TTC549 (cell line): ENCODE measurements around the gene ELAC1.

Experiments
- FAIRE-seq: peaks from 2 replicates; lab custom pipeline; 2012; peaks lifted over from hg19 to GRCh38; lab: Jason Lieb, UNC

The ELAC1 gene

GRCh38 chr18:51020536-51020935, 52.7 kb downstream of the ELAC1 start:
- FAIRE-seq: no peak

- no peak for FAIRE-seq
Observed at GRCh38 chr18:51021226-51021965, 53.6 kb downstream of the ELAC1 start.

- no peak for FAIRE-seq
Observed at GRCh38 chr18:51025512-51025911, 57.7 kb downstream of the ELAC1 start.

GRCh38 chr18:51028201-51028805, 60.5 kb downstream of the ELAC1 start:
- FAIRE-seq: no peak

- FAIRE-seq: no peak
Observed at GRCh38 chr18:51029378-51029693, 61.5 kb downstream of the ELAC1 start.

- FAIRE-seq: no peak
Observed at GRCh38 chr18:51029694-51030536, 62.1 kb downstream of the ELAC1 start, which contains the start of gene SMAD4. Gene SMAD4, plus strand, starts transcription at chr18:51030213. Its CDS starts 16,834 bp downstream, at chr18:51047047.

GRCh38 chr18:51030537-51031258, 62.9 kb downstream of the ELAC1 start:
- FAIRE-seq: no peak

GRCh38 chr18:51032193-51032592, 64.4 kb downstream of the ELAC1 start:
- no peak for FAIRE-seq

- FAIRE-seq: no peak
Observed at GRCh38 chr18:51037230-51037629, 69.4 kb downstream of the ELAC1 start.
